H9 (cell line): ENCODE data around the gene TRPV5. TPM values are rescaled to one million over a fixed set of nuclear protein-coding genes. Genes with fewer than 3 reads are reported as not detected.
A peak's percentile ranks its signal among the peaks of the same experiment; 100 is the strongest.

ENCODE experiments used
- DNase-seq: peaks from one replicate; pipeline ENCODE4 v3.0.0-alpha.2; 2017
- H2AFZ ChIP-seq: one replicate; pipeline ENCODE4 v1.6.1; 2013; ENCODE audit warnings: mild to moderate bottlenecking, low read length, control low read depth, moderate library complexity
- H2AK5ac ChIP-seq: 2 replicates; pipeline ENCODE4 v1.6.1; 2013; ENCODE audit warnings: low read length, control low read depth, mixed read lengths; ENCODE audit not compliant: insufficient read length
- H2BK120ac ChIP-seq: one replicate; pipeline ENCODE4 v1.6.1; 2013; ENCODE audit warnings: low read depth, mild to moderate bottlenecking, low read length, control low read depth, inconsistent platforms; ENCODE audit not compliant: poor library complexity, severe bottlenecking
- H2BK12ac ChIP-seq: 2 replicates; pipeline ENCODE4 v1.6.1; 2013; ENCODE audit warnings: low read length, control low read depth, mixed read lengths, low read depth; ENCODE audit not compliant: insufficient read length
- H2BK15ac ChIP-seq: 2 replicates; pipeline ENCODE4 v1.6.1; 2013; ENCODE audit warnings: low read depth, low read length, control low read depth
- H2BK20ac ChIP-seq: one replicate; pipeline ENCODE4 v1.6.1; 2013; ENCODE audit warnings: low read depth, mild to moderate bottlenecking, low read length, control low read depth, inconsistent platforms; ENCODE audit not compliant: poor library complexity, severe bottlenecking
- H2BK5ac ChIP-seq: 2 replicates; pipeline ENCODE4 v1.6.1; 2013; ENCODE audit warnings: low read length, control low read depth, mixed read lengths; ENCODE audit not compliant: insufficient read length
- H3K14ac ChIP-seq: 2 replicates; pipeline ENCODE4 v1.6.1; 2013; ENCODE audit warnings: low read length, control low read depth; ENCODE audit not compliant: insufficient read depth
- H3K18ac ChIP-seq: 2 replicates; pipeline ENCODE4 v1.6.1; 2013; ENCODE audit warnings: low read depth, mild to moderate bottlenecking, mixed read lengths, low read length, control low read depth; ENCODE audit not compliant: insufficient read length
- H3K23ac ChIP-seq: 2 replicates; pipeline ENCODE4 v1.6.1; 2013; ENCODE audit warnings: low read length, control low read depth, mixed read lengths, low read depth; ENCODE audit not compliant: insufficient read length
- H3K23me2 ChIP-seq: 2 replicates; pipeline ENCODE4 v1.6.1; 2013; ENCODE audit warnings: low read depth, mild to moderate bottlenecking, mixed read lengths, low read length, control low read depth; ENCODE audit not compliant: insufficient read length, poor library complexity, severe bottlenecking
- H3K27ac ChIP-seq: 2 replicates; pipeline ENCODE4 v1.5.1; 2013; ENCODE audit warnings: low read length, control low read depth, mixed read lengths, low read depth; ENCODE audit not compliant: insufficient read length
- H3K27me3 ChIP-seq: 2 replicates; pipeline ENCODE4 v1.6.1; 2013; ENCODE audit warnings: low read length, control low read depth, inconsistent platforms; ENCODE audit not compliant: insufficient read depth
- H3K4ac ChIP-seq: 2 replicates; pipeline ENCODE4 v1.6.1; 2013; ENCODE audit warnings: low read depth, mild to moderate bottlenecking, control low read depth, inconsistent platforms, low read length, moderate library complexity
- H3K4me1 ChIP-seq: 2 replicates; pipeline ENCODE4 v1.6.1; 2013; ENCODE audit warnings: low read length, control low read depth, inconsistent platforms; ENCODE audit not compliant: insufficient read depth
- H3K4me2 ChIP-seq: 2 replicates; pipeline ENCODE4 v1.6.1; 2013; ENCODE audit warnings: low read length, control low read depth, mixed read lengths; ENCODE audit not compliant: insufficient read length, insufficient read depth
- H3K56ac ChIP-seq: 2 replicates; pipeline ENCODE4 v1.6.1; 2013; ENCODE audit warnings: low read depth, mild to moderate bottlenecking, mixed read lengths, low read length, control low read depth; ENCODE audit not compliant: insufficient read length
- H3K79me1 ChIP-seq: 2 replicates; pipeline ENCODE4 v1.6.1; 2013; ENCODE audit warnings: low read depth, mild to moderate bottlenecking, moderate library complexity, low read length, control low read depth, inconsistent platforms; ENCODE audit not compliant: insufficient read depth, poor library complexity, severe bottlenecking
- H3K79me2 ChIP-seq: 2 replicates; pipeline ENCODE4 v1.6.1; 2013; ENCODE audit warnings: low read length, control low read depth, inconsistent platforms; ENCODE audit not compliant: insufficient read depth
- H3K9ac ChIP-seq: 2 replicates; pipeline ENCODE4 v1.6.1; 2013; ENCODE audit warnings: low read length, control low read depth, mixed read lengths; ENCODE audit not compliant: insufficient read length; ENCODE audit errors: extremely low read depth
- H3K9me3 ChIP-seq: one replicate; pipeline ENCODE4 v1.6.1; 2013; ENCODE audit warnings: low read depth, low read length, inconsistent platforms; ENCODE audit not compliant: control insufficient read depth
- H3T11ph ChIP-seq: one replicate; pipeline ENCODE4 v1.6.1; 2013; ENCODE audit warnings: mild to moderate bottlenecking, low read length, control low read depth, inconsistent platforms
- H4K20me1 ChIP-seq: one replicate; pipeline ENCODE4 v1.6.1; 2013; ENCODE audit not compliant: control insufficient read depth, insufficient read length, insufficient read depth
- H4K5ac ChIP-seq: 2 replicates; pipeline ENCODE4 v1.6.1; 2013; ENCODE audit warnings: low read depth, mild to moderate bottlenecking, mixed read lengths, low read length, control low read depth; ENCODE audit not compliant: insufficient read length
- H4K8ac ChIP-seq: replicated peaks from 2 replicates; pipeline ENCODE4 v1.6.1; 2013; ENCODE audit warnings: low read length, control low read depth, mixed read lengths, low read depth; ENCODE audit not compliant: insufficient read length
- H4K91ac ChIP-seq: 2 replicates; pipeline ENCODE4 v1.6.1; 2013; ENCODE audit warnings: low read depth, mild to moderate bottlenecking, moderate library complexity, mixed read lengths, low read length, control low read depth; ENCODE audit not compliant: insufficient read length
- H3K27ac Mint-ChIP-seq, 3 experiments: 2 replicates in 2 of 3; 3 replicates in 1 of 3; pipeline ENCODE4 v1.8.0; 2020 to 2021; ENCODE audit warnings: mixed read lengths in 3 of 3, mild to moderate bottlenecking in 1 of 3, moderate library complexity in 1 of 3
- H3K27me3 Mint-ChIP-seq: 2 replicates; pipeline ENCODE4 v1.8.0; 2021; ENCODE audit warnings: low read depth, mild to moderate bottlenecking, moderate library complexity, mixed read lengths
- H3K36me3 Mint-ChIP-seq, 3 experiments: 2 replicates in 2 of 3; 3 replicates in 1 of 3; pipeline ENCODE4 v1.8.0; 2020 to 2021; ENCODE audit warnings: low read depth in 3 of 3, mixed read lengths in 3 of 3; ENCODE audit not compliant: insufficient read depth in 1 of 3
- H3K4me1 Mint-ChIP-seq, 2 experiments: 2 replicates each; pipeline ENCODE4 v1.8.0; 2020; ENCODE audit warnings: mixed read lengths in 2 of 2
- H3K4me3 Mint-ChIP-seq, 2 experiments: 2 replicates in 1 of 2; 3 replicates in 1 of 2; pipeline ENCODE4 v1.8.0; 2020 to 2021; ENCODE audit warnings: mild to moderate bottlenecking in 2 of 2, mixed read lengths in 2 of 2, moderate library complexity in 1 of 2
- H3K9me3 Mint-ChIP-seq, 2 experiments: 2 replicates in 1 of 2; 3 replicates in 1 of 2; pipeline ENCODE4 v1.8.0; 2020; ENCODE audit warnings: mild to moderate bottlenecking in 2 of 2, mixed read lengths in 2 of 2, moderate library complexity in 1 of 2
- WGBS: extraction: QIAGEN DNeasy Blood & Tissue Kit; methylation state at CpG from one replicate; pipeline ENCODE4 v1.1.7; 2013; ENCODE audit warnings: missing lambda C conversion rate, low lambda C conversion rate, mixed read lengths; ENCODE audit not compliant: insufficient read length; ENCODE audit errors: extremely low coverage; 5-methylcytosine and 5-hydroxymethylcytosine counted together
- total RNA-seq: library from RNA; stranded (reverse); gene quantifications from 2 replicates; pipeline ENCODE4 v1.2.1, GENCODE V29; 2021
- TF ChIP-seq, protein P1 (sequence below): fragments of 200-600 bp; sonication (generic); conservative IDR thresholded peaks from 3 replicates; pipeline ENCODE4 v1.8.0; 2021; ENCODE audit warnings: antibody characterized with exemption, mild to moderate bottlenecking

TRPV5 gene
- total RNA-seq, 1 experiment from 2014 or later: not detected

DNA sequence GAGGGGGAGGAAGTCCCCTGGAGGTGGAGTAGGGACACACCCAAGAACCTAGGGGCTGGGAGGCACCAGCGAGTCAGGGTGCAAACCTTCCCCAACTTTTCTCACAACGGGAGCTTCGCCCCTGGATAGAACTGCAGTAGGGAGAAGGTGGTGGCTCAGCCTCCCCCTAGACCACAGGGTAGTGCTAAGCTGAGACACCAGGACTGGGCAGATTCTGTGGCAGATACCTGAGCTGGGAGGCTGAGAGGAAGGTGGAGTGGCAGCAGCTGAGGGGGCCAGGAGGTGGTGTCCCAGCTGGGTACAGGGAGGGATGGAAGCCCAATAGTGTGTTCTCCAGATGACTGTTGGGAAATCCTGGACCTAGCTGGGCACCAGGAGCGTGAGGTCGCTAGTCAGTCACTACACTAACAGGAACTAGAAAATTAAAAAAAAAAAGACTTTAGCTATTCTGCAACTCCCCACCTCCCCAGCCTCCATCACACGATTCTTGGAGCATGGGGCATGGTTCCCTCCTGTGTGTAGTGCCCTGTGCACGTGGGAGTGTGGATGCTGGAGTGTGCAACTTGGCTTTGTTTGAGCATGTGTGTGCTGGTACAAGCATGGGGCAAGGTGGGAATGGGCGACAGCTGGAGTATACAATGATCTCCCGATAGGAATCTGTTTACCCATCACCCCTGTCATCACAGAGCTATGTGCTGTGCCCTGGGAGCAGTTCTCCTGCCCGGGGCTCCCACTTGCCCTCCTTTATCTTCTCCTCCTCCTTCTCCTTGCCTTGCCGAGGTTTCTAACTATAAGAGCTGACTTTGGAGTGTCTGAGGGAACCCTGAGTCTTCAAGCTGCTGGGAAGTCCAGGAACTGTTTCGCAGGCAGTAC, 39.2 kb downstream of the TRPV5 start:
- peaks cover 9% of the 10 kb centered on the region for H3K27me3 Mint-ChIP-seq
- H2BK120ac ChIP-seq: no peak overlapping the region
- no peaks in the 10 kb centered on the region for H3K27me3 ChIP-seq
- H4K91ac ChIP-seq: no peak overlapping the region
- H4K5ac ChIP-seq: no peak overlapping the region
- no peaks in the 10 kb centered on the region for H3K79me2 ChIP-seq
- H3K4me1 ChIP-seq: no peaks in the 10 kb centered on the region; the same call in 1 of the 2 replicates
- H2BK15ac ChIP-seq: no peak overlapping the region
- peaks cover 3 to 8% of the 10 kb centered on the region in 2 experiments; a peak in 3 of 5 replicates for H3K9me3 Mint-ChIP-seq
- peak overlapping the region in 2 of 3 experiments; percentile 28 to 52; a peak in 2 of 7 replicates for H3K27ac Mint-ChIP-seq
- no peak overlapping the region for H2BK20ac ChIP-seq
- H3K4me3 Mint-ChIP-seq: no peak overlapping the region
- H3K18ac ChIP-seq: no peak overlapping the region
- H3K79me1 ChIP-seq: no peaks in the 10 kb centered on the region
- no peak overlapping the region for H3K56ac ChIP-seq
- H3T11ph ChIP-seq: no peak overlapping the region
- peak; percentile 15 for DNase-seq
- H3K27ac ChIP-seq: no peak overlapping the region
- no peak overlapping the region for H3K4me2 ChIP-seq
- H2BK12ac ChIP-seq: no peak overlapping the region
- peaks cover 9 to 16% of the 10 kb centered on the region in 2 experiments for H3K4me1 Mint-ChIP-seq
- no peak overlapping the region for H2BK5ac ChIP-seq
- no peak overlapping the region for H2AFZ ChIP-seq
- H3K23ac ChIP-seq: no peak overlapping the region
- H4K20me1 ChIP-seq: no peaks in the 10 kb centered on the region
- H3K14ac ChIP-seq: no peak overlapping the region
- no peak overlapping the region for H2AK5ac ChIP-seq
- TF ChIP-seq, protein P1, sequence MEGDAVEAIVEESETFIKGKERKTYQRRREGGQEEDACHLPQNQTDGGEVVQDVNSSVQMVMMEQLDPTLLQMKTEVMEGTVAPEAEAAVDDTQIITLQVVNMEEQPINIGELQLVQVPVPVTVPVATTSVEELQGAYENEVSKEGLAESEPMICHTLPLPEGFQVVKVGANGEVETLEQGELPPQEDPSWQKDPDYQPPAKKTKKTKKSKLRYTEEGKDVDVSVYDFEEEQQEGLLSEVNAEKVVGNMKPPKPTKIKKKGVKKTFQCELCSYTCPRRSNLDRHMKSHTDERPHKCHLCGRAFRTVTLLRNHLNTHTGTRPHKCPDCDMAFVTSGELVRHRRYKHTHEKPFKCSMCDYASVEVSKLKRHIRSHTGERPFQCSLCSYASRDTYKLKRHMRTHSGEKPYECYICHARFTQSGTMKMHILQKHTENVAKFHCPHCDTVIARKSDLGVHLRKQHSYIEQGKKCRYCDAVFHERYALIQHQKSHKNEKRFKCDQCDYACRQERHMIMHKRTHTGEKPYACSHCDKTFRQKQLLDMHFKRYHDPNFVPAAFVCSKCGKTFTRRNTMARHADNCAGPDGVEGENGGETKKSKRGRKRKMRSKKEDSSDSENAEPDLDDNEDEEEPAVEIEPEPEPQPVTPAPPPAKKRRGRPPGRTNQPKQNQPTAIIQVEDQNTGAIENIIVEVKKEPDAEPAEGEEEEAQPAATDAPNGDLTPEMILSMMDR: no peak
- no peaks in the 10 kb centered on the region for H3K9me3 ChIP-seq
- no peaks in the 10 kb centered on the region for H3K36me3 Mint-ChIP-seq
- H3K9ac ChIP-seq: no peak overlapping the region
- WGBS: no CpG with 5 or more reads among the region's 12 CpGs
- no peaks in the 10 kb centered on the region for H3K23me2 ChIP-seq
- H3K4ac ChIP-seq: no peak overlapping the region
- H4K8ac ChIP-seq: no peak overlapping the region
